NCI-H2171 treated with DMSO at 0.1 percent for 48 hours (cell line): ENCODE data around the gene KRT27.
"Not testable (repeated sequence)": the region's sequence is repeated elsewhere in the genome, so short reads cannot be mapped to it uniquely, and the experiment has no call there.

Source experiments
- DNase-seq: peaks from one replicate; lab custom pipeline; 2025; lab: John Stamatoyannopoulos, UW

The KRT27 gene

GRCh38 chr17:40755231-40755630 is 27.1 kb downstream of the KRT27 start, which contains the start of gene KRT25:
TSS of gene KRT25 (minus strand) at chr17:40755331. CDS start at chr17:40755271, 60 bp downstream.
- no peak for DNase-seq

- no peak for DNase-seq
These were observed 28.5 kb downstream of the KRT27 start for GRCh38 chr17:40753804-40754203.

GRCh38 chr17:40751065-40751464 is 31.3 kb downstream of the KRT27 start:
- DNase-seq = no peak

GRCh38 chr17:40750391-40750790 is 32.0 kb downstream of the KRT27 start:
- no peak for DNase-seq

- not testable (repeated sequence) for DNase-seq
These were observed 33.7 kb downstream of the KRT27 start for GRCh38 chr17:40748666-40749065.

- DNase-seq = no peak
These were observed 43.8 kb downstream of the KRT27 start for GRCh38 chr17:40738553-40738952.

- no peak for DNase-seq
These were observed 47.3 kb downstream of the KRT27 start for GRCh38 chr17:40735016-40735415.

GRCh38 chr17:40734018-40734417 is 48.3 kb downstream of the KRT27 start:
- no peak for DNase-seq

GRCh38 chr17:40730970-40731369 is 51.4 kb downstream of the KRT27 start:
- no peak for DNase-seq

GRCh38 chr17:40727447-40728231 is 54.7 kb downstream of the KRT27 start:
- no peak for DNase-seq

- DNase-seq = no peak
These were observed 55.4 kb downstream of the KRT27 start for GRCh38 chr17:40726919-40727318.
